Osteoblast (primary cell): Measurements from ENCODE around the gene AKAP12. TPM values are rescaled to one million over a fixed set of nuclear protein-coding genes. Genes with fewer than 3 reads are reported as not detected.

ENCODE experiments used
- DNase-seq: peaks from one replicate; pipeline ENCODE4 v3.0.0; 2011; ENCODE audit warnings: low spot score, mixed read lengths; ENCODE audit not compliant: insufficient read length; ENCODE audit errors: missing footprints
- H2AFZ ChIP-seq: 2 replicates; pipeline ENCODE4 v1.6.0; 2011; ENCODE audit warnings: mild to moderate bottlenecking, low read length
- H3K27ac ChIP-seq: 2 replicates; pipeline ENCODE4 v1.5.1; 2011; ENCODE audit warnings: mild to moderate bottlenecking, low read depth, low read length, moderate library complexity
- H3K27me3 ChIP-seq: 2 replicates; pipeline ENCODE4 v1.6.0; 2012; ENCODE audit warnings: mild to moderate bottlenecking, control low read depth, inconsistent platforms, low read length, moderate library complexity; ENCODE audit not compliant: insufficient read depth
- H3K36me3 ChIP-seq: 2 replicates; pipeline ENCODE4 v1.5.1; 2011; ENCODE audit warnings: mild to moderate bottlenecking, low read length, control low read depth, moderate library complexity; ENCODE audit not compliant: insufficient read depth
- H3K4me1 ChIP-seq: 2 replicates; pipeline ENCODE4 v1.5.1; 2011; ENCODE audit warnings: mild to moderate bottlenecking, low read length, control low read depth, moderate library complexity; ENCODE audit not compliant: insufficient read depth
- H3K4me2 ChIP-seq: 2 replicates; pipeline ENCODE4 v1.6.0; 2011; ENCODE audit warnings: mild to moderate bottlenecking, low read length; ENCODE audit not compliant: insufficient read depth
- H3K4me3 ChIP-seq: fragments of 200-600 bp; sonication (generic); 3 replicates; pipeline ENCODE4 v1.5.1; 2012; ENCODE audit warnings: mild to moderate bottlenecking, low read length, inconsistent platforms; ENCODE audit not compliant: insufficient read depth
- H3K79me2 ChIP-seq: 2 replicates; pipeline ENCODE4 v1.6.0; 2012; ENCODE audit warnings: mild to moderate bottlenecking, low read length, control low read depth, inconsistent platforms; ENCODE audit not compliant: insufficient read depth
- H3K9me3 ChIP-seq: 2 replicates; pipeline ENCODE4 v1.5.1; 2011; ENCODE audit warnings: low read depth, low read length, control low read depth
- H4K20me1 ChIP-seq: 2 replicates; pipeline ENCODE4 v1.6.0; 2012; ENCODE audit warnings: mild to moderate bottlenecking, low read length, control low read depth; ENCODE audit not compliant: insufficient read depth
- total RNA-seq: library from RNA; depleted of rRNA; stranded (reverse); fragments of >200 nt; gene quantifications from 2 replicates; pipeline ENCODE4 v1.2.3, GENCODE V29; 2012
- TF ChIP-seq, protein P1 (sequence below): IDR thresholded peaks from 2 replicates; pipeline ENCODE4 v1.5.1; 2011; ENCODE audit warnings: mild to moderate bottlenecking, low read depth, low read length, moderate library complexity; ENCODE audit errors: extremely low read depth

Gene AKAP12
- total RNA-seq, 1 donor: 67.3 TPM

DNA sequence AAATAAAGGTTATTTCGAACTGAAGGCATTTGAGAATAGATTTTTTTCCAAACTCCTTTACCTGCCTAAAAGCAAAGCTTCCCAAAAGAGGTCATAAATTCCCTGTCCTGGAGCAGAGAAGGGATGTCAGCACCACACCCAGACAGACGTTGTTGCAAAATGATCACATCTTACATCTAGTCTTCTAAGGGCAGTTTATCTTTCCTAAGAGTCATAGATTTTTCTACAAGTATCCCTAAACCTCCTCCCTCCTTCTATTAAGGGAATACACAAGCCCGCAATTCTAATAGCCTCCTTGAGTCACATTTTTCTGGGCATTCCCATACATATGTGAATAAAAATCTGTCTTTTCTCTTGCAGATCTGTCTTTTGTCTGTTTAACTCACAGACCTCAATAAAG lies 20.6 kb upstream of the AKAP12 start:
- no peaks in the 10 kb centered on the region for H3K4me1 ChIP-seq
- no peak overlapping the region for H3K4me3 ChIP-seq
- no peaks in the 10 kb centered on the region for H3K36me3 ChIP-seq
- H3K9me3 ChIP-seq: no peaks in the 10 kb centered on the region
- H2AFZ ChIP-seq: no peak overlapping the region
- peaks cover 8% of the 10 kb centered on the region for H3K27me3 ChIP-seq
- H3K79me2 ChIP-seq: no peaks in the 10 kb centered on the region
- no peaks in the 10 kb centered on the region for H4K20me1 ChIP-seq
- no peak overlapping the region for H3K27ac ChIP-seq
- TF ChIP-seq, protein P1, sequence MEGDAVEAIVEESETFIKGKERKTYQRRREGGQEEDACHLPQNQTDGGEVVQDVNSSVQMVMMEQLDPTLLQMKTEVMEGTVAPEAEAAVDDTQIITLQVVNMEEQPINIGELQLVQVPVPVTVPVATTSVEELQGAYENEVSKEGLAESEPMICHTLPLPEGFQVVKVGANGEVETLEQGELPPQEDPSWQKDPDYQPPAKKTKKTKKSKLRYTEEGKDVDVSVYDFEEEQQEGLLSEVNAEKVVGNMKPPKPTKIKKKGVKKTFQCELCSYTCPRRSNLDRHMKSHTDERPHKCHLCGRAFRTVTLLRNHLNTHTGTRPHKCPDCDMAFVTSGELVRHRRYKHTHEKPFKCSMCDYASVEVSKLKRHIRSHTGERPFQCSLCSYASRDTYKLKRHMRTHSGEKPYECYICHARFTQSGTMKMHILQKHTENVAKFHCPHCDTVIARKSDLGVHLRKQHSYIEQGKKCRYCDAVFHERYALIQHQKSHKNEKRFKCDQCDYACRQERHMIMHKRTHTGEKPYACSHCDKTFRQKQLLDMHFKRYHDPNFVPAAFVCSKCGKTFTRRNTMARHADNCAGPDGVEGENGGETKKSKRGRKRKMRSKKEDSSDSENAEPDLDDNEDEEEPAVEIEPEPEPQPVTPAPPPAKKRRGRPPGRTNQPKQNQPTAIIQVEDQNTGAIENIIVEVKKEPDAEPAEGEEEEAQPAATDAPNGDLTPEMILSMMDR: no peak
- no peak overlapping the region for H3K4me2 ChIP-seq
- peak; percentile 58 for DNase-seq

GRCh38 chr6:151224076-151224475 lies 15.7 kb upstream of the AKAP12 start:
- no peak overlapping the region for H3K4me3 ChIP-seq
- H3K4me2 ChIP-seq: no peak overlapping the region
- H3K79me2 ChIP-seq: no peaks in the 10 kb centered on the region
- H3K4me1 ChIP-seq: no peaks in the 10 kb centered on the region
- no peak overlapping the region for H2AFZ ChIP-seq
- H3K27me3 ChIP-seq: no peaks in the 10 kb centered on the region
- no peaks in the 10 kb centered on the region for H3K9me3 ChIP-seq
- TF ChIP-seq, protein P1: no peak
- no peaks in the 10 kb centered on the region for H4K20me1 ChIP-seq
- H3K36me3 ChIP-seq: no peaks in the 10 kb centered on the region
- DNase-seq: no peak
- no peak overlapping the region for H3K27ac ChIP-seq

DNA sequence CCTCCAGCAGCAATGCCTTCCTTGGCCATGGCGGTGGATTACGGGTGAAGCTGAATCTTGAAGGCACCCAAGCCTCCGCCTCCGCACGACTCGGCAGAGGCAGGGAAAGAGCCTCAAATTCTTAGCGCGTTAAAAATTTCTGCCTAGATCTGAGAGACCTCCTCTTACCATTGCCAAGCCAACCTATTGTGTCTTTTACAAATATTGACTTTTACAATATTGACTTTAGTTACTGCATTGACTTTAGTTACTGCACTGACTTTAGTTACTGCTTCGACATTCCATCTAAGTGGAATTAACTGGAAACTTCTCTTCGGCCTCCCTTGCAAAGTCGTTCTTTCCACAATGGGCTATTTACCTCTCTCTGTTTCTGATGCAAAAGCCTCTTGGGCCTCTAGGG lies 13.8 kb upstream of the AKAP12 start:
- H3K4me2 ChIP-seq: no peak overlapping the region
- H4K20me1 ChIP-seq: no peaks in the 10 kb centered on the region
- TF ChIP-seq, protein P1: no peak
- no peaks in the 10 kb centered on the region for H3K4me1 ChIP-seq
- no peaks in the 10 kb centered on the region for H3K79me2 ChIP-seq
- DNase-seq: peak; percentile 47
- H2AFZ ChIP-seq: no peak overlapping the region
- no peaks in the 10 kb centered on the region for H3K9me3 ChIP-seq
- no peaks in the 10 kb centered on the region for H3K36me3 ChIP-seq
- H3K27ac ChIP-seq: no peak overlapping the region
- no peaks in the 10 kb centered on the region for H3K27me3 ChIP-seq
- H3K4me3 ChIP-seq: no peak overlapping the region

- Histone ChIP-seq H3K79me2 (no peaks in the 10 kb centered on the region), H3K27ac (no peak overlapping the region), H3K4me3 (no peak overlapping the region), H3K9me3 (no peaks in the 10 kb centered on the region), H3K4me1 (no peaks in the 10 kb centered on the region), H3K36me3 (no peaks in the 10 kb centered on the region), H2AFZ (no peak overlapping the region), H3K4me2 (no peak overlapping the region), H4K20me1 (no peaks in the 10 kb centered on the region), H3K27me3 (no peaks in the 10 kb centered on the region)
- TF ChIP-seq, protein P1: no peak
- DNase-seq: no peak
These were observed 10.9 kb upstream of the AKAP12 start for GRCh38 chr6:151228788-151229400.
